Endothelial cell of umbilical vein (primary cell): ENCODE results near the gene IL3.

Experiments used
- EZH2 ChIP-seq: IDR thresholded peaks from 2 replicates; pipeline ENCODE4 v1.6.1; 2012; ENCODE audit warnings: borderline replicate concordance, low read depth, mild to moderate bottlenecking, moderate library complexity, low read length, inconsistent platforms; ENCODE audit not compliant: severe bottlenecking
- FOS ChIP-seq: IDR thresholded peaks from 2 replicates; pipeline ENCODE4 v1.6.1; 2011; ENCODE audit warnings: mild to moderate bottlenecking, low read length, moderate library complexity, borderline replicate concordance; ENCODE audit not compliant: insufficient read depth
- GATA2 ChIP-seq: IDR thresholded peaks from 2 replicates; pipeline ENCODE4 v1.7.0; 2011; ENCODE audit warnings: low read depth, mild to moderate bottlenecking, moderate library complexity, mixed read lengths, low read length; ENCODE audit not compliant: insufficient read length, insufficient read depth
- JUN ChIP-seq: IDR thresholded peaks from 2 replicates; pipeline ENCODE4 v1.6.1; 2011; ENCODE audit warnings: borderline replicate concordance, low read depth; ENCODE audit not compliant: insufficient read length, insufficient read depth
- MYC ChIP-seq: IDR thresholded peaks from one replicate; pipeline ENCODE4 v1.6.1; 2011; ENCODE audit warnings: mild to moderate bottlenecking, low read depth, low read length
- POLR2A ChIP-seq: IDR thresholded peaks from 2 replicates; pipeline ENCODE4 v1.6.1; 2012; ENCODE audit warnings: low read depth, mild to moderate bottlenecking, control low read depth, low read length
- POLR2AphosphoS5 ChIP-seq: IDR thresholded peaks from 2 replicates; pipeline ENCODE4 v1.6.1; 2012; ENCODE audit warnings: low read depth, mild to moderate bottlenecking, control low read depth, low read length, moderate library complexity; ENCODE audit not compliant: insufficient read depth
- TF ChIP-seq, protein P1 (sequence below), 2 donors: IDR thresholded peaks; 1 replicate in 1 of 2; 2 replicates in 1 of 2; pipeline ENCODE4 v1.5.1; 2011; ENCODE audit warnings: low read length in 2 of 2, mild to moderate bottlenecking in 2 of 2, moderate library complexity in 2 of 2, control low read depth in 1 of 2, inconsistent platforms in 1 of 2, low read depth in 1 of 2; ENCODE audit not compliant: insufficient read depth in 1 of 2; ENCODE audit errors: extremely low read depth in 1 of 2
- TF ChIP-seq, protein P2 (sequence below): IDR thresholded peaks from 2 replicates; pipeline ENCODE4 v1.6.1; 2011; ENCODE audit not compliant: insufficient read depth, insufficient read length

DNA sequence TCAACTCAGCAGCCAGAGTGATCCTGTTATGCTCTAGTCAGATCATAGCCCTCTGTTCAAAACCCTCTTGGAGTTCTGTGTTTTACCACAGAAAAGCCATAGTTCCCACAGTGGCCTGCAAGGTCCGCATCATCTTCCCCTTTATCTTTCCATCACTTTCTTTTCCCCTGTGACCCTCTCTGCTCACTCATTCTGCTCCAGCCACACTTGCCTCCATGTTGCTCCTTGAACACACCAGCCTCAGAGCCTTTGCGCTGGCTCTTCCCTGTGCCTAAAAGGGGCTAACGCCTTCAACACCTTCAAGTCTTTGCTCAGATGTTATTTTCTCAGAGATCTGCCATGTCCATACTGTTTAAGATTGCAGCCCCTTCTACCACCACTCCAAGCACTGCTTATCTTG, 39.5 kb downstream of the IL3 start:
- TF ChIP-seq, protein P1, sequence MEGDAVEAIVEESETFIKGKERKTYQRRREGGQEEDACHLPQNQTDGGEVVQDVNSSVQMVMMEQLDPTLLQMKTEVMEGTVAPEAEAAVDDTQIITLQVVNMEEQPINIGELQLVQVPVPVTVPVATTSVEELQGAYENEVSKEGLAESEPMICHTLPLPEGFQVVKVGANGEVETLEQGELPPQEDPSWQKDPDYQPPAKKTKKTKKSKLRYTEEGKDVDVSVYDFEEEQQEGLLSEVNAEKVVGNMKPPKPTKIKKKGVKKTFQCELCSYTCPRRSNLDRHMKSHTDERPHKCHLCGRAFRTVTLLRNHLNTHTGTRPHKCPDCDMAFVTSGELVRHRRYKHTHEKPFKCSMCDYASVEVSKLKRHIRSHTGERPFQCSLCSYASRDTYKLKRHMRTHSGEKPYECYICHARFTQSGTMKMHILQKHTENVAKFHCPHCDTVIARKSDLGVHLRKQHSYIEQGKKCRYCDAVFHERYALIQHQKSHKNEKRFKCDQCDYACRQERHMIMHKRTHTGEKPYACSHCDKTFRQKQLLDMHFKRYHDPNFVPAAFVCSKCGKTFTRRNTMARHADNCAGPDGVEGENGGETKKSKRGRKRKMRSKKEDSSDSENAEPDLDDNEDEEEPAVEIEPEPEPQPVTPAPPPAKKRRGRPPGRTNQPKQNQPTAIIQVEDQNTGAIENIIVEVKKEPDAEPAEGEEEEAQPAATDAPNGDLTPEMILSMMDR (IDR thresholded peaks at IDR 0.05; ENCODE audit: extremely low read depth in 1 of 2, insufficient read depth in 1 of 2, low read depth in 1 of 2, low read length in 2 of 2): no peak
- TF ChIP-seq POLR2AphosphoS5 (no peak), EZH2 (no peak), POLR2A (no peak), JUN (no peak), FOS (no peak), MYC (no peak), GATA2 (no peak)
- TF ChIP-seq, protein P2, sequence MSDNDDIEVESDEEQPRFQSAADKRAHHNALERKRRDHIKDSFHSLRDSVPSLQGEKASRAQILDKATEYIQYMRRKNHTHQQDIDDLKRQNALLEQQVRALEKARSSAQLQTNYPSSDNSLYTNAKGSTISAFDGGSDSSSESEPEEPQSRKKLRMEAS: no peak
